Right lobe of liver (tissue), 6 donors: ENCODE results near the gene FBXO10. TPM values are rescaled to one million over a fixed set of nuclear protein-coding genes. Genes with fewer than 3 reads are reported as not detected.

Source experiments
- ATAC-seq, 4 donors: fragments of 200-7000 bp; cut with Tn5 transposase; one replicate each; pipeline ENCODE4 v1.9.1; 2020; ENCODE audit warnings: mild to moderate bottlenecking in 4 of 4, moderate library complexity in 4 of 4
- DNase-seq, 3 donors: peaks; one replicate each; pipeline ENCODE4 v3.0.0-alpha.2; 2020
- H3K27ac ChIP-seq, 3 donors: fragments of 200-600 bp; one replicate each; pipeline ENCODE4 v1.8.0; 2022
- H3K27me3 ChIP-seq, 2 donors: fragments of 200-600 bp; one replicate each; pipeline ENCODE4 v1.8.0; 2022
- H3K36me3 ChIP-seq, 4 donors: fragments of 200-600 bp; sonication (generic) in 1 of 4; one replicate each; pipeline versions ENCODE4 v1.5.1 to v1.8.0; 2017 to 2022; ENCODE audit warnings: control low read depth in 1 of 4
- H3K4me1 ChIP-seq, 4 donors: fragments of 200-600 bp; sonication (generic) in 1 of 4; one replicate each; pipeline versions ENCODE4 v1.5.1 to v1.8.0; 2017 to 2022; ENCODE audit warnings: control low read depth in 1 of 4
- H3K4me3 ChIP-seq, 3 donors: fragments of 200-600 bp; one replicate each; pipeline ENCODE4 v1.8.0; 2022
- H3K9me3 ChIP-seq, 4 donors: fragments of 200-600 bp; sonication (generic) in 1 of 4; one replicate each; pipeline versions ENCODE4 v1.5.1 to v1.8.0; 2017 to 2022; ENCODE audit warnings: control low read depth in 1 of 4
- CTCF ChIP-seq, 4 donors: fragments of 200-600 bp in 3 of 4; fragments of 450-650 bp in 1 of 4; IDR thresholded peaks; one replicate each; pipeline versions ENCODE4 v1.5.1 to v1.8.0; 2016 to 2022; ENCODE audit warnings: antibody characterized with exemption in 4 of 4, mild to moderate bottlenecking in 2 of 4
- POLR2A ChIP-seq: fragments of 450-650 bp; IDR thresholded peaks from one replicate; pipeline ENCODE4 v1.6.1; 2017; ENCODE audit warnings: antibody characterized with exemption, mild to moderate bottlenecking
- WGBS: methylation state at CpG from one replicate; pipeline ENCODE4 v1.1.6; 2018; ENCODE audit warnings: low coverage, low lambda C conversion rate; ENCODE audit not compliant: insufficient coverage; ENCODE audit errors: missing lambda C conversion rate; 5-methylcytosine and 5-hydroxymethylcytosine counted together
- intact Hi-C, 2 donors: fragments of 100-400 bp; cut with DNase I; formaldehyde crosslinking; loops; one replicate each; pipeline versions ENCODE4 v1.11.2 to v1.14.1; 2022
- total RNA-seq, 6 experiments: library from RNA; depleted of rRNA in 2 of 6; stranded (reverse); fragments of >200 nt in 2 of 6; fragmentation: NEBNext Ultra II Directional in 3 of 6; extraction: Animal tissue kit (Norgen Biotek cat#: 25700) in 3 of 6; gene quantifications; one replicate each; pipeline versions ENCODE4 v1.1.0 to v1.2.4, GENCODE V29; 2016 to 2023
- donor health status: DM: no; HTN: yes; CAD: no.
- donor health status: DM: no; HTN: no; CAD: no.
- donor health status: DM: no; HTN: no; CAD: no.
- donor health status: DM: no; HTN: yes; CAD: no.
- donor health status: DM: no; HTN: yes; CAD: no.

Gene FBXO10
- total RNA-seq, 6 experiments from 2014 or later: 2.5 to 5.9 (median 4.0) TPM

GRCh38 chr9:37542895-37543294 lies 33.3 kb downstream of the FBXO10 start:
- 60% methylated on average over 1 of the region's 1 CpG for WGBS
- no peaks in the 10 kb centered on the region for H3K27me3 ChIP-seq

GRCh38 chr9:37542488-37542887 lies 33.7 kb downstream of the FBXO10 start:
- 93% methylated on average over 6 of the region's 6 CpGs for WGBS
- ATAC-seq (no peak), DNase-seq (no peak)
- Histone ChIP-seq H3K27me3 (no peaks in the 10 kb centered on the region), H3K4me1 (no peaks in the 10 kb centered on the region), H3K36me3 (peaks cover 0 to 4% (median 0%) of the 10 kb centered on the region in 4 donors), H3K4me3 (no peak overlapping the region), H3K9me3 (no peaks in the 10 kb centered on the region), H3K27ac (no peak overlapping the region)
- intact Hi-C loops: no loop called here
- TF ChIP-seq CTCF (IDR thresholded peaks at IDR 0.05) (no peak), POLR2A (no peak)

More at GRCh38 chr9:37542895-37543294, 33.3 kb downstream of the FBXO10 start:
- no peak for DNase-seq
- Histone ChIP-seq H3K27ac (no peak overlapping the region), H3K4me3 (no peak overlapping the region), H3K4me1 (no peaks in the 10 kb centered on the region), H3K9me3 (no peaks in the 10 kb centered on the region), H3K36me3 (peaks cover 0 to 3% (median 0%) of the 10 kb centered on the region in 4 donors)
- TF ChIP-seq POLR2A (no peak), CTCF (IDR thresholded peaks at IDR 0.05) (no peak)
- intact Hi-C loops: no loop called here
- ATAC-seq: no peak

- no peaks in the 10 kb centered on the region for H3K4me1 ChIP-seq
- H3K27me3 ChIP-seq: no peaks in the 10 kb centered on the region
- H3K36me3 ChIP-seq: peaks cover 0 to 6% (median 0%) of the 10 kb centered on the region in 4 donors
- whole genome bisulfite sequencing: no CpG with 5 or more reads among the region's 8 CpGs
- intact Hi-C loops: no loop called here
- H3K27ac ChIP-seq: no peak overlapping the region
- H3K4me3 ChIP-seq: no peak overlapping the region
- DNase-seq (no peak), ATAC-seq (peak in 1 of 4 donors; percentile 16)
- no peaks in the 10 kb centered on the region for H3K9me3 ChIP-seq
- TF ChIP-seq POLR2A: no peak
- no peak for TF ChIP-seq CTCF (IDR thresholded peaks at IDR 0.05)
Measured at GRCh38 chr9:37541465-37541864, 34.7 kb downstream of the FBXO10 start.

GRCh38 chr9:37540634-37541033 lies 35.5 kb downstream of the FBXO10 start:
- no peak overlapping the region for H3K27ac ChIP-seq
- WGBS: 79% methylated on average over 3 of the region's 3 CpGs
- intact Hi-C loops: no loop called here
- no peaks in the 10 kb centered on the region for H3K4me1 ChIP-seq
- TF ChIP-seq CTCF (IDR thresholded peaks at IDR 0.05) (no peak), POLR2A (no peak)
- H3K9me3 ChIP-seq: no peaks in the 10 kb centered on the region
- DNase-seq: no peak
- no peak overlapping the region for H3K4me3 ChIP-seq
- ATAC-seq: no peak
- H3K27me3 ChIP-seq: no peaks in the 10 kb centered on the region
- peaks cover 0 to 6% (median 0%) of the 10 kb centered on the region in 4 donors for H3K36me3 ChIP-seq

DNA sequence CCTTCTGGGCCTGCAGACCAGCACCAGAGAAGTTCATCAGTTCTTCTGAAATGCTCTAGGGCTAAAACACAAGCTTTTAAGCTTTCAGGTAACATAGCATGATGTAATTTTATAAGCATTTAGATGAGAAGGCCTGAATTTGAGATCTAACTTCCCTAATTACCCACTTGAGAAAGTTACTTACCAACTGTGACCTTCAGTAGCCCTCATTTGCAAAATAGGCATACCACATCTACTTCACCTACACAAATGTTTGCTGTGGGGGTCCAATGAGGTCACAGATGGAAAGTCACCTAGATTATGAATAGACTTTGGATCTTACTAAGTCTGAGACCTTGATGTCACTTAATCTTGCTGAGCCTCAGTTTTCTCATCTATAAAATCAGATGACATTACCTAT lies 36.5 kb downstream of the FBXO10 start:
- Histone ChIP-seq H3K27me3 (no peaks in the 10 kb centered on the region), H3K4me1 (no peaks in the 10 kb centered on the region), H3K9me3 (no peaks in the 10 kb centered on the region), H3K27ac (no peak overlapping the region), H3K4me3 (no peak overlapping the region), H3K36me3 (peaks cover 0 to 6% (median 0%) of the 10 kb centered on the region in 4 donors)
- DNase-seq: no peak
- no peak for ATAC-seq
- intact Hi-C loops: no loop called here
- TF ChIP-seq CTCF (IDR thresholded peaks at IDR 0.05): no peak
- TF ChIP-seq POLR2A: no peak
